Ascending aorta (tissue), 2 donors: ENCODE results near the gene SERPINA3. TPM values are rescaled to one million over a fixed set of nuclear protein-coding genes. Genes with fewer than 3 reads are reported as not detected.
"Not testable (repeated sequence)": the region's sequence is repeated elsewhere in the genome, so short reads cannot be mapped to it uniquely, and the experiment has no call there.

Experiments used
- DNase-seq, 2 donors: peaks; one replicate each; pipeline ENCODE4 v3.0.0-alpha.2; 2019; ENCODE audit warnings: low spot score in 2 of 2
- H3K27ac ChIP-seq, 2 donors: fragments of 200-600 bp; sonication (generic); one replicate each; pipeline ENCODE4 v1.5.1; 2016 to 2017; ENCODE audit warnings: mild to moderate bottlenecking in 1 of 2
- H3K27me3 ChIP-seq: fragments of 200-600 bp; sonication (generic); one replicate; pipeline ENCODE4 v1.5.1; 2017
- H3K36me3 ChIP-seq, 2 donors: fragments of 200-600 bp; sonication (generic); one replicate each; pipeline ENCODE4 v1.5.1; 2016
- H3K4me1 ChIP-seq, 2 donors: fragments of 200-600 bp; sonication (generic); one replicate each; pipeline ENCODE4 v1.5.1; 2016 to 2017; ENCODE audit warnings: mild to moderate bottlenecking in 1 of 2
- H3K4me3 ChIP-seq, 2 donors: fragments of 200-600 bp; sonication (generic); one replicate each; pipeline ENCODE4 v1.5.1; 2016 to 2017; ENCODE audit warnings: mild to moderate bottlenecking in 1 of 2
- H3K9me3 ChIP-seq, 2 donors: fragments of 200-600 bp; sonication (generic); one replicate each; pipeline ENCODE4 v1.5.1; 2016
- CTCF ChIP-seq, 3 experiments: fragments of 200-600 bp in 2 of 3; fragments of 450-650 bp in 1 of 3; sonication (generic) in 2 of 3; IDR thresholded peaks; one replicate each; pipeline ENCODE4 v1.5.1; 2016 to 2019; ENCODE audit warnings: antibody characterized with exemption in 3 of 3, mild to moderate bottlenecking in 1 of 3, moderate library complexity in 1 of 3
- intact Hi-C: fragments of 100-400 bp; cut with DNase I; formaldehyde crosslinking; loops from one replicate; pipeline ENCODE4 v1.15.1; 2023
- total RNA-seq: library from RNA; depleted of rRNA; stranded (reverse); fragments of >200 nt; gene quantifications from one replicate; pipeline ENCODE4 v1.1.0, GENCODE V29; 2016

SERPINA3 gene
- total RNA-seq, 1 donor from 2014 or later: 207 TPM

GRCh38 chr14:94602722-94603121 is 9.5 kb upstream of the SERPINA3 start:
- no peak for DNase-seq
- intact Hi-C loops: loop anchor here (5.0 kb wide), 1 partner anchor 1435 kb away; the partner anchor contains the start of gene C14orf132
- Histone ChIP-seq H3K27ac (peak overlapping the region; percentile 73 to 79), H3K36me3 (no peaks in the 10 kb centered on the region), H3K9me3 (no peaks in the 10 kb centered on the region), H3K27me3 (no peaks in the 10 kb centered on the region), H3K4me3 (no peak overlapping the region), H3K4me1 (peaks cover 10 to 39% of the 10 kb centered on the region in 2 donors)
- no peak for TF ChIP-seq CTCF (IDR thresholded peaks at IDR 0.05)

- H3K9me3 ChIP-seq: no peaks in the 10 kb centered on the region
- H3K36me3 ChIP-seq: no peaks in the 10 kb centered on the region
- TF ChIP-seq CTCF (IDR thresholded peaks at IDR 0.05): no peak
- H3K4me1 ChIP-seq: peaks cover under 1 to 22% of the 10 kb centered on the region in 2 donors
- no peaks in the 10 kb centered on the region for H3K27me3 ChIP-seq
- no peak overlapping the region for H3K27ac ChIP-seq
- DNase-seq: no peak
- intact Hi-C loops: no loop called here
- no peak overlapping the region for H3K4me3 ChIP-seq
Measured at GRCh38 chr14:94605361-94605760, 6.8 kb upstream of the SERPINA3 start.

- DNase-seq, intact Hi-C loops, H3K36me3 ChIP-seq, H3K4me3 ChIP-seq, H3K27me3 ChIP-seq, H3K4me1 ChIP-seq, H3K9me3 ChIP-seq, H3K27ac ChIP-seq: not testable (repeated sequence)
Measured at GRCh38 chr14:94608966-94609365, 3.2 kb upstream of the SERPINA3 start.

GRCh38 chr14:94611179-94611578 is 1.0 kb upstream of the SERPINA3 start:
- Histone ChIP-seq H3K4me1 (no peaks in the 10 kb centered on the region), H3K27ac (peak overlapping the region in 1 of 2 donors; percentile 36), H3K9me3 (no peaks in the 10 kb centered on the region), H3K4me3 (no peak overlapping the region), H3K36me3 (no peaks in the 10 kb centered on the region), H3K27me3 (no peaks in the 10 kb centered on the region)
- no peak for TF ChIP-seq CTCF (IDR thresholded peaks at IDR 0.05)
- no peak for DNase-seq
- intact Hi-C loops: no loop called here

GRCh38 chr14:94612580-94613554 is 676 bp downstream of the SERPINA3 start:
- H3K27me3 ChIP-seq: no peaks in the 10 kb centered on the region
- H3K27ac ChIP-seq: peak overlapping the region in 1 of 2 donors; percentile 36
- H3K36me3 ChIP-seq: no peaks in the 10 kb centered on the region
- TF ChIP-seq CTCF (IDR thresholded peaks at IDR 0.05): no peak
- no peak for DNase-seq
- H3K4me3 ChIP-seq: no peak overlapping the region
- intact Hi-C loops: no loop called here
- H3K4me1 ChIP-seq: no peaks in the 10 kb centered on the region
- peaks cover 2 to 4% of the 10 kb centered on the region in 2 donors for H3K9me3 ChIP-seq
